Ascending aorta (tissue), 2 donors: ENCODE data around the gene IZUMO4. TPM values are rescaled to one million over a fixed set of nuclear protein-coding genes. Genes with fewer than 3 reads are reported as not detected.

Experiments used
- DNase-seq, 2 donors: peaks; one replicate each; pipeline ENCODE4 v3.0.0-alpha.2; 2019; ENCODE audit warnings: low spot score in 2 of 2
- H3K27ac ChIP-seq, 2 donors: fragments of 200-600 bp; sonication (generic); one replicate each; pipeline ENCODE4 v1.5.1; 2016 to 2017; ENCODE audit warnings: mild to moderate bottlenecking in 1 of 2
- H3K27me3 ChIP-seq: fragments of 200-600 bp; sonication (generic); one replicate; pipeline ENCODE4 v1.5.1; 2017
- H3K36me3 ChIP-seq, 2 donors: fragments of 200-600 bp; sonication (generic); one replicate each; pipeline ENCODE4 v1.5.1; 2016
- H3K4me1 ChIP-seq, 2 donors: fragments of 200-600 bp; sonication (generic); one replicate each; pipeline ENCODE4 v1.5.1; 2016 to 2017; ENCODE audit warnings: mild to moderate bottlenecking in 1 of 2
- H3K4me3 ChIP-seq, 2 donors: fragments of 200-600 bp; sonication (generic); one replicate each; pipeline ENCODE4 v1.5.1; 2016 to 2017; ENCODE audit warnings: mild to moderate bottlenecking in 1 of 2
- H3K9me3 ChIP-seq, 2 donors: fragments of 200-600 bp; sonication (generic); one replicate each; pipeline ENCODE4 v1.5.1; 2016
- intact Hi-C: fragments of 100-400 bp; cut with DNase I; formaldehyde crosslinking; loops from one replicate; pipeline ENCODE4 v1.15.1; 2023
- total RNA-seq: library from RNA; depleted of rRNA; stranded (reverse); fragments of >200 nt; gene quantifications from one replicate; pipeline ENCODE4 v1.1.0, GENCODE V29; 2016
- TF ChIP-seq, protein P1 (sequence below), 3 experiments: fragments of 200-600 bp in 2 of 3; fragments of 450-650 bp in 1 of 3; sonication (generic) in 2 of 3; IDR thresholded peaks; one replicate each; pipeline ENCODE4 v1.5.1; 2016 to 2019; ENCODE audit warnings: antibody characterized with exemption in 3 of 3, mild to moderate bottlenecking in 1 of 3, moderate library complexity in 1 of 3

Gene IZUMO4
- total RNA-seq, 1 donor from 2014 or later: not detected

DNA sequence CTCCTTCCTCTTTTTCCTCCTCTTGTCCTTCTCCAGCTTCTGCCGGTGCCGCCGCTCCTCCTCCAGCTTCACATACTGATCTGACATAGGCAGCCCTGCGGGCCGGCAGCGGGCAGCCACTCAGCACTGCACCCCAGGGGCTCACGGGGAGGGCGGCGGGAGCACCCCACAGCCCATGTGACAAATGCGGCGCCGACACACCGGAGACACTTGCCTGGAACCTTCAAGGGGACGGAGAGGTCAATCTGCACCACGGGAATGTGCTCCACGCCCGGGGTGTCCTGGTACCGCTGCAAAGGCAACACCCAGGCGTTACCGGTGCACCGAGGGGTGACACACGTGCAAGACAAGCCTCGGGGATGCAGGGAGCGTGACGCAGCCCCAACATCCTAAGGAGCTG, 18.6 kb downstream of the IZUMO4 start:
- no peak for DNase-seq
- no peaks in the 10 kb centered on the region for H3K27me3 ChIP-seq
- no peak overlapping the region for H3K27ac ChIP-seq
- intact Hi-C loops: no loop called here
- H3K9me3 ChIP-seq: no peaks in the 10 kb centered on the region
- peaks cover 94 to 96% of the 10 kb centered on the region in 2 donors for H3K36me3 ChIP-seq
- no peaks in the 10 kb centered on the region for H3K4me1 ChIP-seq
- TF ChIP-seq, protein P1, sequence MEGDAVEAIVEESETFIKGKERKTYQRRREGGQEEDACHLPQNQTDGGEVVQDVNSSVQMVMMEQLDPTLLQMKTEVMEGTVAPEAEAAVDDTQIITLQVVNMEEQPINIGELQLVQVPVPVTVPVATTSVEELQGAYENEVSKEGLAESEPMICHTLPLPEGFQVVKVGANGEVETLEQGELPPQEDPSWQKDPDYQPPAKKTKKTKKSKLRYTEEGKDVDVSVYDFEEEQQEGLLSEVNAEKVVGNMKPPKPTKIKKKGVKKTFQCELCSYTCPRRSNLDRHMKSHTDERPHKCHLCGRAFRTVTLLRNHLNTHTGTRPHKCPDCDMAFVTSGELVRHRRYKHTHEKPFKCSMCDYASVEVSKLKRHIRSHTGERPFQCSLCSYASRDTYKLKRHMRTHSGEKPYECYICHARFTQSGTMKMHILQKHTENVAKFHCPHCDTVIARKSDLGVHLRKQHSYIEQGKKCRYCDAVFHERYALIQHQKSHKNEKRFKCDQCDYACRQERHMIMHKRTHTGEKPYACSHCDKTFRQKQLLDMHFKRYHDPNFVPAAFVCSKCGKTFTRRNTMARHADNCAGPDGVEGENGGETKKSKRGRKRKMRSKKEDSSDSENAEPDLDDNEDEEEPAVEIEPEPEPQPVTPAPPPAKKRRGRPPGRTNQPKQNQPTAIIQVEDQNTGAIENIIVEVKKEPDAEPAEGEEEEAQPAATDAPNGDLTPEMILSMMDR (IDR thresholded peaks at IDR 0.05): no peak
- H3K4me3 ChIP-seq: no peak overlapping the region

DNA sequence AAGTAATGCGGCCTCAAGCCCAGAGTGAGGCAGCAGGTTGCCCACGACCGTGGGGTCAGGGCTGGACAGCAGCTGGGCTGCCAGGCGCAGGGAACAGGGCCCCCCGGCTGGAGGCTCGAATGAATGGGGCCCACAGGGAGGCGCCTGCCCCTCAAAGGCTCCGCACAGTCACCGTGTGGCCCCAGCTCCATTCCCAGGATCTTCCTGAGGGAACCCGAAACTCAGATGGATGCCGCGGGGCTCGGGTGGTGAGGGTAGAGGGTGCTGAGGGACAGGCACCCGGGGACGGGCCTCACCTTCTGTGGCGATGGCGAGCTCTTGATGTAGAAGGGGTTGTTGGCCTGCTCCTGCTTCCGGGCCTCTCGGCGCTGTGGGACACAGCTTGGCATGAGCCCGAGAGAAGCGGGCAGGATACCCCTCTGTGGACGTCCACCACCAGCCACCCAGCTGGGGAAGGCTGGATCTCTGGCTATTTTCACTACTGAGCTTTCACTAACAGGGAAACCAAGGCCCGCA, 19.3 kb downstream of the IZUMO4 start:
- Histone ChIP-seq H3K4me3 (no peak overlapping the region), H3K27me3 (no peaks in the 10 kb centered on the region), H3K27ac (no peak overlapping the region), H3K9me3 (no peaks in the 10 kb centered on the region), H3K36me3 (peaks cover 94 to 96% of the 10 kb centered on the region in 2 donors), H3K4me1 (no peaks in the 10 kb centered on the region)
- no peak for DNase-seq
- TF ChIP-seq, protein P1 (IDR thresholded peaks at IDR 0.05): no peak
- intact Hi-C loops: no loop called here

DNA sequence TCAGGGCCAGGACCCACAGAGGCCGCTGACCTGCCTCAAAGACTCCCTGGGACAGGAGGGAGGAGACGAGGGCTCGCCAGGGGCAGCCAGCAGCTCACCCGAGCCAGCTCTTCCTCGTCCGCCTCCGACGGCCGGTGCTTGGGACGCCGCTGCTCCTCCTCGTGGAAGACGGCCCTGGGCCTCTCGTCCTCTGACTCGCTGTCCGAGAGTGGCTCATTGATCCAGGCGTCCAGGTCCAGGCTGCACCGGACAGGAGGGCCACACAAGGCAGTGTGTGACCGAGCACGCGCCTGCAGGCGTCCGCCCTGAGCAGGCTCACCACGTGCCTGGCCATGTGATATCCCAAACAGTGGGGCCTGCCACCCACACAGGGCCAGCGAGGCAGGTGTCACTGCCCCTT, 19.8 kb downstream of the IZUMO4 start:
- H3K27ac ChIP-seq: no peak overlapping the region
- no peaks in the 10 kb centered on the region for H3K4me1 ChIP-seq
- no peak for DNase-seq
- no peaks in the 10 kb centered on the region for H3K9me3 ChIP-seq
- no peak overlapping the region for H3K4me3 ChIP-seq
- intact Hi-C loops: no loop called here
- peaks cover 94 to 96% of the 10 kb centered on the region in 2 donors for H3K36me3 ChIP-seq
- no peaks in the 10 kb centered on the region for H3K27me3 ChIP-seq
- TF ChIP-seq, protein P1 (IDR thresholded peaks at IDR 0.05): no peak

DNA sequence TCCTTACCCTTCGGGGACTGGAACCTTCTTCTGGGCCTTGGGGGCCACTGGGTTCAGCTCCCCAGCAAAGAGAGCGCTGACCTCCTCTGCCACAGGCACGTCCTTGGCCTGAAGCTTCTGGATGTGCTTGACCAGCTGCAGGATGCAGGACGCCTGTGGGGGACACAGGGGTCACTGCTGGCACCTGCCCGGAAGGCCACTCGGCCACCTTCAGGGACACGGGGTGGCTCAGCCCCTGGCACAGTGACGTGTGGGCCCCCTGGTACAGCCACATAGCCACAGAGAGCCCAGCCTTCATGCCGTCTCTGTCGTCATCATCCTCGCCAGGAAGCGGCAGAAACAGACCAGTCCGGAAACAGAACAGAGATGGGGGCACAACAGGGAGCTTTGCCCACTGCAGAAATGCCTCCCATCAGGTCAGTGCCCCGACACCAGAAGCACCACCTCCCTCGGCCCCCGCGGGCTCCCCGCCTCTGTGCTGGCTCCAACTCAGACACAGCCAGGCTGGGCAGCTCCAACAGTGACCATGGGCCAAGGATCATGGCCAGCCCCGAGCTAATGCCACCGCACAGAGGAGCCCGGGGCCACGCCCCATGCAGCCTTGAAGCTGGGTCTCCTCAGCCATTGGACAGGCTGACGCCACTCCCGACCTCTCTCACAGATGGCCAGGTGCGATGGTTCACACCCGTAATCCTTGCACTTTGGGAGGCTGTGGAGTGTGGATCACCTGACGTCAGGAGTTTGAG, 20.7 kb downstream of the IZUMO4 start:
- Histone ChIP-seq H3K27ac (no peak overlapping the region), H3K36me3 (peaks cover 93 to 96% of the 10 kb centered on the region in 2 donors), H3K4me3 (no peak overlapping the region), H3K27me3 (no peaks in the 10 kb centered on the region), H3K4me1 (no peaks in the 10 kb centered on the region), H3K9me3 (no peaks in the 10 kb centered on the region)
- TF ChIP-seq, protein P1 (IDR thresholded peaks at IDR 0.05): no peak
- no peak for DNase-seq
- intact Hi-C loops: no loop called here

DNA sequence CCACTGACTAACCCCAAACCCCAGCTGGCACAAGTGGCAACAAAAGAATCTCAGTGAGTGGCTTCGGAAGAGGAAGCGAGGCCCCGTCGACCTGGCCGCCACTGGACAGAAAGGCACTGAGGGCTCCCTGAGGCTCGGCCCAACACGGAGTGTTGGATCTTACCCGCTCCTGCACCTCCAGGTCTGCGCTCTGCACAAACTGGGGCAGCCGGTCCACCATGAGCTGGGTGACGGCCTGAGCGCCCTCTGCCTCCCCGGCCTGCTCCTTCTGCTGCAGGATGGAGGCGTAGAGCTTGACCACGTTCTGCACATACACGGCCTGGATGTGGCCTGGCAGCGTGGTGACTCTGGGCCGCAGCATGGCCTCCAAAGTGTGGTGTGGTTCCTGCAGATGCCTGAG, 21.7 kb downstream of the IZUMO4 start:
- Histone ChIP-seq H3K4me3 (no peak overlapping the region), H3K36me3 (peaks cover 93 to 96% of the 10 kb centered on the region in 2 donors)
- TF ChIP-seq, protein P1 (IDR thresholded peaks at IDR 0.05): no peak

More for the DNA sequence above, 21.7 kb downstream of the IZUMO4 start:
- no peak for DNase-seq
- H3K27ac ChIP-seq: no peak overlapping the region
- H3K4me1 ChIP-seq: no peaks in the 10 kb centered on the region
- no peaks in the 10 kb centered on the region for H3K9me3 ChIP-seq
- H3K27me3 ChIP-seq: no peaks in the 10 kb centered on the region
- intact Hi-C loops: no loop called here
